ENCODE measurements around the gene TRANK1. TPM values are rescaled to one million over a fixed set of nuclear protein-coding genes. Genes with fewer than 3 reads are reported as not detected.

The TRANK1 gene
- total RNA-seq, 1 experiment from 2014 or later, result 10.5 TPM

- TF ChIP-seq ESRRA (CRISPR knock-in tag; IDR thresholded peaks at IDR 0.05; ENCODE audit: borderline replicate concordance) (no peak), SP1 (CRISPR knock-in tag; conservative IDR thresholded peaks at IDR 0.05) (no peak), FOXP4 (CRISPR knock-in tag; IDR thresholded peaks at IDR 0.05) (no peak), CDX4 (CRISPR knock-in tag; IDR thresholded peaks at IDR 0.05; ENCODE audit: borderline replicate concordance) (no peak), RORB (CRISPR knock-in tag; IDR thresholded peaks at IDR 0.05) (no peak), ZNF423 (CRISPR knock-in tag; IDR thresholded peaks at IDR 0.05) (no peak), ATF6 (CRISPR knock-in tag; IDR thresholded peaks at IDR 0.05) (no peak), E2F5 (CRISPR knock-in tag; IDR thresholded peaks at IDR 0.05) (no peak), GABPB1 (CRISPR knock-in tag; IDR thresholded peaks at IDR 0.05) (no peak), NFE2L1 (CRISPR knock-in tag; IDR thresholded peaks at IDR 0.05) (no peak)
- H3K27me3 Mint-ChIP-seq (ENCODE audit: low read depth), result no peaks in the 10 kb centered on the region; the same call in 1 of the 2 replicates
- no peak for ATAC-seq
- peaks cover 22% of the 10 kb centered on the region for H3K4me1 Mint-ChIP-seq
- no peak overlapping the region for H3K4me3 Mint-ChIP-seq
- H3K27ac Mint-ChIP-seq, result no peak overlapping the region
- H3K36me3 Mint-ChIP-seq, result no peaks in the 10 kb centered on the region
- H3K9me3 Mint-ChIP-seq, result no peaks in the 10 kb centered on the region; the same call in 1 of the 2 replicates
- ChIA-PET POLR2A (no interaction called here), CTCF (no interaction called here)
- no peak for DNase-seq (ENCODE audit: low spot score)
Measured at GRCh38 chr3:36796881-36797280, 148.0 kb downstream of the TRANK1 start.

GRCh38 chr3:36796161-36796560, 148.7 kb downstream of the TRANK1 start:
- DNase-seq (ENCODE audit: low spot score), result no peak
- no peaks in the 10 kb centered on the region for H3K9me3 Mint-ChIP-seq
- no peak for TF ChIP-seq ZMAT4 (CRISPR knock-in tag; IDR thresholded peaks at IDR 0.05)
- no peaks in the 10 kb centered on the region for H3K36me3 Mint-ChIP-seq
- H3K4me1 Mint-ChIP-seq, result peaks cover 18% of the 10 kb centered on the region
- CTCF ChIA-PET, result no interaction called here
- ATAC-seq, result no peak
- POLR2A ChIA-PET, result no interaction called here
- H3K27me3 Mint-ChIP-seq (ENCODE audit: low read depth), result peaks cover 3% of the 10 kb centered on the region
- no peak overlapping the region for H3K4me3 Mint-ChIP-seq
- H3K27ac Mint-ChIP-seq, result no peak overlapping the region

GRCh38 chr3:36795622-36796021, 149.2 kb downstream of the TRANK1 start:
- no peak for TF ChIP-seq NFYB (CRISPR knock-in tag; conservative IDR thresholded peaks at IDR 0.05; ENCODE audit: low read depth)
- no peak for TF ChIP-seq AR (CRISPR knock-in tag; IDR thresholded peaks at IDR 0.05)
- TF ChIP-seq ZNF219 (CRISPR knock-in tag; IDR thresholded peaks at IDR 0.05; ENCODE audit: borderline replicate concordance), result no peak
- TF ChIP-seq EMX1 (CRISPR knock-in tag; IDR thresholded peaks at IDR 0.05), result no peak
- TF ChIP-seq ZNF232 (CRISPR knock-in tag; IDR thresholded peaks at IDR 0.05), result no peak
- no peak for TF ChIP-seq CTCF (IDR thresholded peaks at IDR 0.05)
- TF ChIP-seq SOX15 (CRISPR knock-in tag; IDR thresholded peaks at IDR 0.05), result no peak
- no peak for TF ChIP-seq ZNF317 (CRISPR knock-in tag; IDR thresholded peaks at IDR 0.05; ENCODE audit: borderline replicate concordance, low read depth)
- Mint-ChIP-seq H3K4me3 (no peak overlapping the region), H3K27me3 (ENCODE audit: low read depth) (peaks cover 3% of the 10 kb centered on the region), H3K36me3 (no peaks in the 10 kb centered on the region), H3K27ac (no peak overlapping the region), H3K4me1 (peaks cover 12% of the 10 kb centered on the region), H3K9me3 (no peaks in the 10 kb centered on the region)
- ATAC-seq (no peak), DNase-seq (ENCODE audit: low spot score) (no peak)
- POLR2A ChIA-PET, result no interaction called here
- CTCF ChIA-PET, result no interaction called here

All from WTC11 (cell line).